GM21737 (cell line): Measurements from ENCODE around the gene ZMAT1.
A peak's percentile ranks its signal among the peaks of the same experiment; 100 is the strongest.
"Not testable (repeated sequence)": the region's sequence is repeated elsewhere in the genome, so short reads cannot be mapped to it uniquely, and the experiment has no call there.

Source experiments
- ATAC-seq: cut with Tn5 transposase; IDR thresholded peaks from one replicate; pipeline ENCODE4 v1.9.1; 2021; ENCODE audit warnings: mild to moderate bottlenecking, moderate library complexity; ENCODE audit not compliant: unreplicated experiment

Gene ZMAT1

GRCh38 chrX:101931488-101932248, at the start of gene ZMAT1:
Gene ZMAT1, minus strand, starts transcription at chrX:101932027. Its CDS starts 19 bp downstream, at chrX:101932008.
- ATAC-seq: peak; percentile 83

DNA sequence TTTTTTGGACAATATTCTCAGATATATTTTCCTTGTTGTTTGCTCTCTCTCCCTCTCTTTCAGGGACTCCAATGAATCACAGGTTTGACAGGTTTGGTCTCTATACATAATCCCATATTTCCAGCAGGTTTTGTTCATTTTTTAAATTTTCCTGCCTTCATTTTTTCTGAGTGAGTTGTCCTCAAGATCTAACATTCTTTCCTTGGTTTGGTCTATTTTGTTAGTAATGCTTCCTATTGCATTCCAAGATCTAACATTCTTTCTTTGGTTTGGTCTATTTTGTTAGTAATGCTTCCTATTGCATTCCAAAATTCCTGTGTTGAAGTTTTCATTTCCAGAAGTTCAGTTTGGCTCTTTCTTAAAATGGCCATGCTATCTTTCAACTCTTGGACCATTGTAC, 45.3 kb upstream of the ZMAT1 start:
- ATAC-seq: no peak

DNA sequence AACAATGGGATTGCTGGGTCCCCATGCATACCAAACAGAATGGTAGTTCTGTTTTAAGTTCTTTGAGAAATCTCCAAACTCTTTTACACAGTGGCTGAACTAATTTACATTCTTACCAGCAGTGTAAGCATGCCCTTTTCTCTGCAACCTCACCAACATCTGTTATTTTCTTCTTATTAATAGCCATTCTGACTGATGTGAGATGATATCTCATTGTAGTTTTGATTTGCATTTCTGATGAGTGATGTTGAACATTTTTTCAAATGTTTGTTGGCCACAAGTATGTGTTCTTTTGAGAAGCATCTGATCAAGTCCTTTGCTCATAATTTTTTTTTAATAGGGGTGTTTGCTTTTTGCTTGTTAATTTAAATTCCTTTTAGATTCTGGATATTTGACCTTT, 41.2 kb upstream of the ZMAT1 start:
- ATAC-seq: no peak

GRCh38 chrX:101964923-101965539, 33.2 kb upstream of the ZMAT1 start:
- not testable (repeated sequence) for ATAC-seq

DNA sequence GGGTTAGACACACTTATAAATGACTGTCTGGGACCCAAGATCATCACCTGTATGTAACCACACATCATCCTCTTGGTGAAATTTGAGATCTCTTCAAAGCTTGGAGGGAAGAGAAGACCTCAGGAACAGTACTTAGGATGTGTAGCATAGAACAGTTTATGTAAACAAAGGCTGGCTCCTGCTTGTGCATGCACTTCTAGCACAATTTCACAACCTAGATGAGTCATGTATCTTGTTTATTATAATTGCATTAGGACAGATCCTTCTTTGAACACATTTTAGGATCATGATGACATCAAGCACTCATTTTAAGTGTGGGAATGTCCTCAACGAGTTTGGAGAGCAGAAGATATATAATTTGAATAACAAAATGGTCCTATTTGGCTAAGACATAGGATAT, 26.3 kb upstream of the ZMAT1 start:
- no peak for ATAC-seq

DNA sequence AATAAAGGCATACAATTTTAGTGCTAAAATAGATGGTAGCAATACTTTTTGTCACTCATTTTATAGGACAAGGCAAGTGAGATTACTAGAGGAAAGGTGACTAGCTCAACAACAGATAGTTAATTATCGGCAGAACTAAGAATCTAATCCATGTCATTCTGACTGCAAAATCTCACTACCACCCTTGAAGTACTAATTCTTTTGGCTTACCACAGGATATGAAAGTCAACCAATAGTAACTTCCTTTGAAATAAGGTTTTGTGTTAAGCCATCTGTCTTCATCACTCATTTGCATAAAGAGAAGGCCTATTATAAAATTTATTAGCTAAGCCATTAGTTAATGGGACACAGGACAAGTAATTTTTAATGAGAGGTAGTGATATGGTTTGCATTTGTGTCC, 25.3 kb upstream of the ZMAT1 start:
- no peak for ATAC-seq

- no peak for ATAC-seq
Measured at GRCh38 chrX:101956556-101956955, 24.7 kb upstream of the ZMAT1 start.

DNA sequence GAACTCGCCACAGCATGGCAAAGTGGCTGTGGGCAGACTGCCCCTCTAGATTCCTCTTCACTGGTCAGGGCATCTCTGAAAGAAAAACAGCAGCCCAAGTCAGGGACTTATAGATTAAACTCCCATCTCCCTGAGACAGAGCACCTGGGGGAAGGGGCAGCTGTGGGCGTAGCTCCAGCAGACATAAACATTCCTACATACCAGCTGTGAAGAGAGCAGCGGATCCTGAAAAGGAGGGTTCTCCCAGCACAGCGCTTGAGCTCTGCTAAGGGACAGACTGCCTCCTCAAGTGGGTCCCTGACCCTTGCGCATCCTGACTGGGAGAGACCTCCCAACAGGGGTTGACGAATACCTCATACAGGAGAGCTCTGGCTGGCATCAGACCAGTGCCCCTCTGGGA, 18.8 kb upstream of the ZMAT1 start:
- ATAC-seq: no peak

GRCh38 chrX:101932249-101932570, 383 bp upstream of the ZMAT1 start:
- no peak for ATAC-seq

GRCh38 chrX:101931136-101931487, 715 bp downstream of the ZMAT1 start:
- ATAC-seq: peak; percentile 10

- no peak for ATAC-seq
Measured at GRCh38 chrX:101925733-101926132, 6.1 kb downstream of the ZMAT1 start.

GRCh38 chrX:101918751-101919150, 13.1 kb downstream of the ZMAT1 start:
- no peak for ATAC-seq

DNA sequence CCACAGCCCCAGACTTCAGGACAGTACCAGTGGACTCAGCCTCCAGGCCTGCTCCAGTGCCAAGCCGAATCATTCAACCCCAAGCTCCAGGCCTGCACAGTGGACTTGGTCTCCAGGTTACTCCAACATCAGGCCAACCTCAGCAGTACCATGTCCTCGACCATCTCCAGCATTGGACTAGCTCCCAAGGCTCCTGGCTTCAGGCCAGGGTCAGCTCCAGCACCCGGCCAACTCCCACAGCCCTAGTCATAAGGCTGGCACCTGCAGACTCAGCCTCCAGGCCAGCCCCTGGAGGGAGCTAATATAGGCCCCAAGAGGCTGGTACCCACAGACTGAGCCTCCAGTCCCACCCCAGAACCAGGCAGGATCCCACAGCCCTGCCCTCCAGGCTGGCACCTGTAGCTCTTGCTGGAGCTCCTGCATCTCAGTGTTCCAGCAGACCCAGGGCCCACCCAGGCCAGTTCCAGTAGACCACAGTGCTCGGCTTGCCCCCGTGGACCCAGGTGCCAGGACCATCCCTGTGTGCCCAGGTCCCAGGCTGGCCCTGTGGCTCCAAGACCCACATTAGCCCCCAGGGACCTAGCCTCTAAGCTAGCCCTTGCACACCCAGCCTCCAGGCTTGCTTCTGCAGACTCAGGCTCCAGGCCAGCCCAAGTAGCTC, 25.6 kb downstream of the ZMAT1 start:
- ATAC-seq: no peak

GRCh38 chrX:101904996-101905395, 26.8 kb downstream of the ZMAT1 start:
- no peak for ATAC-seq
